SJCRH30 (cell line): ENCODE measurements around the gene TAS2R42. TPM values are rescaled to one million over a fixed set of nuclear protein-coding genes. Genes with fewer than 3 reads are reported as not detected.

ENCODE experiments used
- DNase-seq, 2 experiments: peaks; one replicate each; pipeline ENCODE4 v3.0.0-alpha.2; 2015 to 2020
- H3K27ac ChIP-seq: fragments of 250-450 bp; sonication (Bioruptor Pico); 2 replicates; pipeline ENCODE4 v1.5.1; 2020; ENCODE audit warnings: mild to moderate bottlenecking, moderate library complexity
- H3K27me3 ChIP-seq: fragments of 250-450 bp; sonication (Bioruptor Pico); 2 replicates; pipeline ENCODE4 v1.5.1; 2020; ENCODE audit warnings: mild to moderate bottlenecking, moderate library complexity
- H3K36me3 ChIP-seq: fragments of 250-450 bp; sonication (Bioruptor Pico); 2 replicates; pipeline ENCODE4 v1.5.1; 2020; ENCODE audit warnings: mild to moderate bottlenecking, moderate library complexity
- H3K4me1 ChIP-seq: fragments of 250-450 bp; sonication (Bioruptor Pico); 2 replicates; pipeline ENCODE4 v1.5.1; 2020; ENCODE audit warnings: mild to moderate bottlenecking, moderate library complexity
- H3K4me3 ChIP-seq: fragments of 250-450 bp; sonication (Bioruptor Pico); 2 replicates; pipeline ENCODE4 v1.5.1; 2020; ENCODE audit warnings: mild to moderate bottlenecking, moderate library complexity
- H3K9me3 ChIP-seq: fragments of 250-450 bp; sonication (Bioruptor Pico); replicated peaks from 2 replicates; pipeline ENCODE4 v1.5.1; 2020; ENCODE audit warnings: mild to moderate bottlenecking, moderate library complexity
- total RNA-seq: library from RNA; depleted of rRNA; stranded (reverse); fragments of >200 nt; shearing (Covaris generic); gene quantifications from 2 replicates; pipeline ENCODE4 v1.2.3, GENCODE V29; 2014; rRNA removed

The TAS2R42 gene, protein sequence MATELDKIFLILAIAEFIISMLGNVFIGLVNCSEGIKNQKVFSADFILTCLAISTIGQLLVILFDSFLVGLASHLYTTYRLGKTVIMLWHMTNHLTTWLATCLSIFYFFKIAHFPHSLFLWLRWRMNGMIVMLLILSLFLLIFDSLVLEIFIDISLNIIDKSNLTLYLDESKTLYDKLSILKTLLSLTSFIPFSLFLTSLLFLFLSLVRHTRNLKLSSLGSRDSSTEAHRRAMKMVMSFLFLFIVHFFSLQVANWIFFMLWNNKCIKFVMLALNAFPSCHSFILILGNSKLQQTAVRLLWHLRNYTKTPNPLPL
- not detected in 2 replicates for total RNA-seq

DNA sequence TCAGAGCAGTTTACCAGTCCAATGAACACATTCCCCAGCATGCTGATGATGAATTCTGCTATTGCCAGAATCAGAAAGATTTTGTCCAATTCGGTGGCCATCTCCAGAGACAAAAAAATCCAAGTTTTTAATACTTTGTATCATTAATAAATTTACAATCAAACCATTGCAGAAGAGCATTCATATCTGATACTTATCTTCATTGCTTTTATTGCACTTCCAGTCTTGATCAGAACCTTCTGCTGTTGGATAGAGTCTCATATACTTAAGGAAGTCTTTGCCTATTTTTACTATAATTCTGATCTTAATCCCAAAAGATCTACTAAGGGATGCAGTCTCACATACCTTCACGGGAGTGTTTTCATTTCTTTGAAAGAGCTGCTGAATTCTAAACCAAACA is at the start of gene TAS2R42:
TAS2R42 (minus strand) TSS at position 101 of the 400 bp plus-strand sequence; CDS start at position 101, 0 bp downstream.
- no peak within 1 kb of the TSS for H3K4me3 ChIP-seq
- H3K27ac ChIP-seq = no peak within 1 kb of the TSS
- DNase-seq = no peak
- H3K9me3 ChIP-seq = no peaks in the 10 kb centered on the region
- H3K4me1 ChIP-seq = no peaks in the 10 kb centered on the region
- H3K27me3 ChIP-seq = no peaks in the 10 kb centered on the region; the same call in 1 of the 2 replicates
- no peaks in the 10 kb centered on the region for H3K36me3 ChIP-seq

DNA sequence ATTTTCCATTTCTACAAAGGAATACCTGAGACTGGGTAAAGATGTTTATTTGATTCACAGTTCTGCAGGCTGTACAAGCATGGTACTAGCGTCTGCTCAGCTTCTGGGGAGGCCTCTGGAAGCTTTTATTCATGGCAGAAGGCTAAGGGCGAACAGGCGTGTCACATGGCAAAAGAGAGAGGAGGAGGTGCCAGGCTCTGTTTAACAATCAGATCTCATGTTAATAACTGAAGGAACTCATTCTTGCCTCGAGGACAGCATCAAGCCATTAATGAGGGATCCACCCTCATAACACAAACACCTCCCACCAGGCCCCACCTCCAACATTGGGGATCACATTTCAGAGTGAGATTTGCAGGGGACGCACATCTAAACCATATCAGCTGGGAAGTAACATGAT is 46.8 kb upstream of the TAS2R42 start:
- Histone ChIP-seq H3K27ac (no peak overlapping the region), H3K4me1 (no peaks in the 10 kb centered on the region), H3K27me3 (no peaks in the 10 kb centered on the region), H3K9me3 (no peaks in the 10 kb centered on the region), H3K4me3 (no peak overlapping the region), H3K36me3 (no peaks in the 10 kb centered on the region)
- no peak for DNase-seq

DNA sequence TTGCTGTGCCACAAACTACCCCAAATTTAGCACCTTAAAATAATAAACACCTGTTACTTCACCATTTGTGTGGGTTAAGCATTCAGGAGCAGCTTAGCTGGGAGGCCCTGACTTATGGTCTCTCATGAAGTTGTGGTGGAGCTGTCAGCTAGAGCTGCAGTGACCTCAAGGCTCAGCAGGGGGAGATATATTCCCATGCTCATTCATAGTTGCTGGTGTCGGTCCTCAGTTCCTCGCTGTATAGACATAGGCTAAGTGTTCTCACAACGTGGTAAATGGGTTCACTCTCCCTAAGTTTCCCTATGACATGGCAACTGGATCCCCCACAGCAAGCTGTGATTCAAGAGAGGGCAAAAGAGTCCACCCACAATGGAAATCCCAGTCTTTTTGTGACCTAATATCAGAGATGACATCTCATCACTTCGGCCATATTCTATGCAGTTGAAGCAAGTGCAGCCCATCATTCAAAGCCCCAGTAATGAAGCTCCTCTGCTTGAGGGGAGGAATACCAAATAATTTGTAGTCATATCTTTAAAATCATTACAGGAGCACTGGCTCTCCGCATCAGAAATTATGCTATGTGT is 41.7 kb upstream of the TAS2R42 start:
- peak; percentile 36 to 60 for DNase-seq
- no peak overlapping the region for H3K27ac ChIP-seq
- no peaks in the 10 kb centered on the region for H3K9me3 ChIP-seq
- no peaks in the 10 kb centered on the region for H3K4me1 ChIP-seq
- no peaks in the 10 kb centered on the region for H3K36me3 ChIP-seq
- H3K27me3 ChIP-seq = no peaks in the 10 kb centered on the region
- no peak overlapping the region for H3K4me3 ChIP-seq

DNA sequence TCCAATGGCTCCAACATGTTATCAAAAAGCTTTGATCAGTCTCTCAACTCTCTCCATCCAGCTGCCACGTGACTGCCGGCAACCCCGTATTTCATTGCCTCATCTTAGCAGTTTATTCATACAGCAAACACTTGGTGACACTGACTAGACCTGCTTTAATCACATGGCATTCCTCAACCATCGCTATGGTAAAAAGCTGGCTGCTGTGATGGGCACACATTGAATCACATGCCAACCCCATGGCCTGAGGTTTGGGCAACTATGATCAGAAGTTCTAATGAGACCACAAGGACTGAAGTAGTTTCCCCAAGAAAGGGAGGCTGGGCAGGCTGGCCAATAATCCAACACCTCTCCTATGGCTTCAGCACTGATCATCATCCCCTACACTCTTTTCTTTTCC is 40.6 kb upstream of the TAS2R42 start:
- no peak for DNase-seq
- no peak overlapping the region for H3K4me3 ChIP-seq
- no peak overlapping the region for H3K27ac ChIP-seq
- H3K9me3 ChIP-seq = no peaks in the 10 kb centered on the region
- H3K27me3 ChIP-seq = no peaks in the 10 kb centered on the region
- H3K36me3 ChIP-seq = no peaks in the 10 kb centered on the region
- no peaks in the 10 kb centered on the region for H3K4me1 ChIP-seq

DNA sequence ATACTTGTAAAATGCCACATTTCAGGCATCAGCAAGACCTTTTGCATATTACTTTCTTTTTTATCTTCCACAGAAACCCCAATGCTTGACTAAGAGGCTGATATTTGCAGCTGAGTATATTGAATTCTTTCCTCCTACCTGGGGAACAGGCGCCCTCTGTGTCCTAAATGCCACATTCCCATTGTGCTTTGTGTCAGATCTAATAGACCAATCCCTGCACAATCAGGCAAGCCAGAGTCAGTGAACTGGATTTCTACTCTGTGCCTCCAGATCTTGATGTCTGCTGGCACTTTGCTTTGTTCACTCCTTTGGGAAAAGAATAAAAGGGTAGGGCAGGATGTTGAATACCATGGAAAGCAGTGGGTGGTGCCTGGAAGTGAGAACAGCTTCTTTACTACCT is 22.4 kb upstream of the TAS2R42 start:
- H3K9me3 ChIP-seq = no peaks in the 10 kb centered on the region
- no peaks in the 10 kb centered on the region for H3K36me3 ChIP-seq
- DNase-seq = no peak
- no peaks in the 10 kb centered on the region for H3K27me3 ChIP-seq
- H3K27ac ChIP-seq = no peak overlapping the region
- no peaks in the 10 kb centered on the region for H3K4me1 ChIP-seq
- H3K4me3 ChIP-seq = no peak overlapping the region

DNA sequence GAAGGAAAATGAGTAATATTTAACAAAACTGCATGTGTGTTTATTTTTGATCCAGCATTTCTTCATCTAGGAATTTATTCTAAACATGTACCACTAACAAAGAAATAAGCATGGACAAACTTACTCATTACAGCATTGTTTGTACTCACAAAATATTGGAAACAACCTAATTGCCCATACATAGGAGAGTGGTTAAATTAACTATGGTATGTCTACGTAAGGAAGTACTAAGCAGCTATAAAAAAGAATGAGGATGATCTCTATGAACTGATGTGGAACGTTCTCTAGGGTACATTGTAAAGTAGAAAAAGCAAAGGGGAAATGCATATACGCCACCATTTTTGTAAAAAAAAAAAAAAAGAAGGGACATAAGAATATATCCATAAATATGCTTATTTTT is 17.4 kb upstream of the TAS2R42 start:
- H3K4me3 ChIP-seq = no peak overlapping the region
- no peaks in the 10 kb centered on the region for H3K9me3 ChIP-seq
- H3K27ac ChIP-seq = no peak overlapping the region
- no peaks in the 10 kb centered on the region for H3K27me3 ChIP-seq
- DNase-seq = no peak
- no peaks in the 10 kb centered on the region for H3K36me3 ChIP-seq
- no peaks in the 10 kb centered on the region for H3K4me1 ChIP-seq

DNA sequence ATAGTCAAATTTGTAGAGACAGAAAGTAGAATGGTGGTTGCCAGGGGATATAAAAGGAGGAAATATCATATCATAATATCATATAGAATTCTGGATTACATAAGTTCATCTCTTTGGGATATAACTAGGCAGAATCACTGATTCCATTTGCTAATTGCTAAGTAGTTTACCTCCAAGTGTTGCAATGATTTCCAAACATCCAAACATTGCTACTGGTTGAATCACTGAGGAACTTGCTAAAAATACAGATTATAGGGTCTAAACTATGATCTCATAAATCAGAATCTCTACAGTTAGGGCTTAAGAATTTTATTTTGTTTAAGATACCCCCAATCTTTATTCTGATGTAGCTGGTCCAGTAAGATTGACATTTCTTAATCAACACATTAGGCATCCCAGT is 16.1 kb upstream of the TAS2R42 start:
- Histone ChIP-seq H3K4me3 (no peak overlapping the region), H3K27me3 (no peaks in the 10 kb centered on the region), H3K4me1 (no peaks in the 10 kb centered on the region), H3K9me3 (no peaks in the 10 kb centered on the region), H3K27ac (no peak overlapping the region), H3K36me3 (no peaks in the 10 kb centered on the region)
- DNase-seq = no peak

DNA sequence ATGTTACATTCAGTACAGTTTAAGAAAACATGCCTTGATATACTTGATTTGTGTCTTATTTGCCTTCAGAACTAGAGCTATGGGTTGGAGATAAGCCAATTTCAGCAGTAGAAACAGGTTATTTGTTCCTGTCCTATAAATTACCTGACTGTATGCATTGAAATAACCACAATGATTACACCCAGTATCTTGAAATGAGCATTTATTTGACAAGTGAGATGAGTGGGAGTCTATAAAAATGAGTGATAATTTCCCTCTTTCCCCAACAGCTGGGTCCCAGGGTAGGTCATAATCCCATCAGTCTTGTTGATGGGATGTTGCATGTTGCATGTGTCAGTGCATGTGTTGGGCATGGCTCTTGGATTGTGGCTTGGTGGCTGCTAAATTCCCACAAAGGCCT is 3.7 kb downstream of the TAS2R42 start:
- no peak overlapping the region for H3K27ac ChIP-seq
- no peak overlapping the region for H3K4me3 ChIP-seq
- H3K4me1 ChIP-seq = no peaks in the 10 kb centered on the region
- H3K27me3 ChIP-seq = no peaks in the 10 kb centered on the region
- H3K36me3 ChIP-seq = no peaks in the 10 kb centered on the region
- DNase-seq = no peak
- H3K9me3 ChIP-seq = no peaks in the 10 kb centered on the region

DNA sequence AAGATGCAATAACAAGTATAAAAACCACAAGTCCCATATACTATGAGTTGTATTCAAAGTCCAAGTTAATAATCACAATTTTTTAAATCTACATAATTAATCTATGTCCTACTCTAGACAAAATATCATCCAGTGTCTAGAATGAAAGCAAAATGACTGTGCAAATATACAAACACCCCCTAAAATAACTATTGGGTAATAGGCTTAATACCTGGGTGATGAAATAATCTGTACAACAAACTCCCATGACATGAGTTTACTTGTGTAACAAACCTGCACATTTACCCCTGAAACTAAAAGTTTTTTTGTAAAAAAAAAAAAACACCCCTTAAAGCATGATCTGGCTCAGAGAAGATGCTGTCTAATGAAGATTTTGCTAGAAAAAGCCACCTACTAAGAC is 4.2 kb downstream of the TAS2R42 start:
- Histone ChIP-seq H3K9me3 (no peaks in the 10 kb centered on the region), H3K4me1 (no peaks in the 10 kb centered on the region), H3K27me3 (no peaks in the 10 kb centered on the region), H3K4me3 (no peak overlapping the region), H3K27ac (no peak overlapping the region), H3K36me3 (no peaks in the 10 kb centered on the region)
- no peak for DNase-seq

DNA sequence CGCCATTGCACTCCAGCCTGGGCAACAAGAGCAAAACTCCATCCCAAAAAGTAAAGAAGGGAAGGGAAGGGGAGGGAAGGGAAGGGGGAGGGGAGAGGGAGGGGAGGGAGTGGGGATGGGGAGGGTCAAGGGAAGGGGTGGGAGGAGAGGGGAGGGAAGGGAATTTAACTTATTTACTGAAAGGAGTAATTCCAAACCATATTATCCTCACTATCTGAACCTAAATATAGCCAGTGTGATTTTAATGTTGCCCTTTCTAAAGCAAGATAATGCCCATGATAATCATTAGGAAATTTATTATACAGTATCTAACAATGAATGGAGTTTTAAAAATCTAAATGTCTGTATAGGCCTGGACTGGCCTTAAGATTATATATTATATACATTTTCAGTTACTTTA is 8.5 kb downstream of the TAS2R42 start:
- Histone ChIP-seq H3K4me1 (no peaks in the 10 kb centered on the region), H3K9me3 (no peaks in the 10 kb centered on the region), H3K27ac (no peak overlapping the region), H3K27me3 (no peaks in the 10 kb centered on the region), H3K36me3 (no peaks in the 10 kb centered on the region), H3K4me3 (no peak overlapping the region)
- no peak for DNase-seq

DNA sequence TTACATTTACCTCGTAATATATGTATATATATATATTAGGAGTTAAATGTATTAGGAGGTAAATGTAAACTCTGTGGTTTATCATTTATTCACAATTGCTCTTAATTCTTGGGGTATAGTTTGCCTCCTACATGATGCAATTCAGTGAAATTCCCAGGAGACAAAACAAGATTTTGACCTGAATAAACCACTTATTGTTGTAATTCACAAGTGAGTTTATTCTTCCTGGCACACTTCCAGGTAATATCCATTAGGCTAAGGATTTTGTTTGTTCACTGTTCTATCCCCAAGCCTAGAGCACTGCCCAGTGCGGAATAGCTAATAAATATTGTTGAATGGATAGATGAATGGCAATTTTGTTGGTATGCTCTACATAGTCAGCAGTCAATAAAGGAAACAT is 12.7 kb downstream of the TAS2R42 start:
- Histone ChIP-seq H3K36me3 (peaks cover 8% of the 10 kb centered on the region; the same call in 1 of the 2 replicates), H3K4me1 (no peaks in the 10 kb centered on the region), H3K4me3 (no peak overlapping the region), H3K9me3 (no peaks in the 10 kb centered on the region), H3K27ac (no peak overlapping the region), H3K27me3 (no peaks in the 10 kb centered on the region)
- DNase-seq = peak in 1 of 2 experiments; percentile 13

DNA sequence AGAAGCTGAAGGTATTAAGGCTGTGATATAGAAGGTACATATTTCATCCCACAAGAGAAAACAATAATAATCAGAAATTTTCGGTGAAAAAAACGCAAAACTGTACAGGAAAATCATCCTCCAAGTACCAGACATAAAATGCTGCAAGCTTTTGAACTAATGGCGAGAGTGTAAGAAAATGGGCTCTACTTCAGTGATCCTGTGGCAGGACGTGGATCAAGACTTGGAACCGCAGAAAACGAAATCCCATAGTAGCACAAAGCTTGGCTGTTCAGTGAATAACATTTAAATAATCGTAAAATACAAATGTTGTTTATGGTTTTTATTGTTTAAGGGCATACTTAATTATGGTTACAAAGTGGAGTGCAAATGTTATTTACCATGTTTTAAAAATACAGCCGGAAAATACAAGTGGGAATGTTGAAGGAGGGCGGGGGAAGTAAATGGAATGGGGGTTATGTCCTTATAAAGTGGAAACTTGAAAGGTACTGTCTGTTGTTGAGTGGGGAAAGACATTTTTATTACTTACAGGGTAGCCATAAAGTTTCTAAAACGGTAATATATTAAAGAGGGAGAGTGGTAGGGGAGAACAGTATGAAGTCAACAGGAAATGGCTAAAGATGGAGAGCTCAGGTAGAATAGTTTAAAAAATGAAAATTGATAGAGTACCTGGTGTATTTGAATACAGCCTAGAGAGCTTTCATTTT is 14.6 kb downstream of the TAS2R42 start:
- Histone ChIP-seq H3K9me3 (no peaks in the 10 kb centered on the region), H3K4me1 (no peaks in the 10 kb centered on the region), H3K36me3 (peaks cover 11% of the 10 kb centered on the region), H3K27me3 (no peaks in the 10 kb centered on the region), H3K27ac (peak overlapping the region; percentile 99), H3K4me3 (peak overlapping the region; percentile 98)
- peak; percentile 16 to 56 for DNase-seq

DNA sequence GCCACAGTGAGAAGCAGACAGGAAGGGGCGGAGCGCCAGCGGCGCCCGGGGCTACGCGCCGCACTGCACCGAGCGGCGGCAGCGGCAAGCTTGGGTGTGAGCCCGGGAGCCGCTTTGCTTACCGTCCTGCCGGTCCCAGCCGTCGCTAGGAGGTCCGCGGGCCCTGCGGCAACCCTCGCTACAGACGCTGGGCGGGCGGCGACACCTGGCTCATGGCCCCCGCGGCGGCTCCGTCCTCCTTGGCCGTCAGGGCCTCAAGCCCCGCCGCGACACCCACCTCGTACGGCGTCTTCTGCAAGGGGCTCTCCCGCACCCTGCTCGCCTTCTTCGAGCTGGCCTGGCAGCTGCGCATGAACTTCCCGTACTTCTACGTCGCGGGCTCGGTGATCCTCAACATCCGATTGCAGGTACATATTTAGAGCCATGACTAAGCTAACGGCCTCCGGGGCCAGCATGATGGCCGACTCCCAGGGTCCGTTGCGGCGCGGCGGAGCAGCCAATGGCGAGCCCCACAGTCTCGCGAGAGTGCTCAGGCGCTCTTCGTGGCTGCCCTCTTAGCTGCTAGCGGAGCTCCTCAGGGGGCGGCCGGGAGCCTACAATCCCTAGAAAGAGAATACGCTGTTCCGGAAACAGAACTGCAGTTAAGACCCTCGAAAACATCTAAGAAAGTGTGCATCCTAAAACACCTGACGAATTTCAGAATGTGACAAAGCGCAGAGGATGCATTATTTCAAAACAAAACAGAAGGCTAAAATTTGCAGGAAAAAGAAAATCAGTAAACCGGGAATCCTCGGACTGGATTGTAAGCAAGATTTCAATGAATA is 15.4 kb downstream of the TAS2R42 start, which contains the start of gene SMIM10L1:
SMIM10L1 (plus strand) TSS at position 50 of the 824 bp plus-strand sequence; CDS start at position 213, 163 bp downstream.
- H3K27me3 ChIP-seq = no peaks in the 10 kb centered on the region
- H3K27ac ChIP-seq = peak within 1 kb of the TSS; percentile 99
- H3K9me3 ChIP-seq = no peaks in the 10 kb centered on the region
- peaks cover 14% of the 10 kb centered on the region for H3K36me3 ChIP-seq
- DNase-seq = peak; percentile 93 to 96
- H3K4me1 ChIP-seq = no peaks in the 10 kb centered on the region
- peak within 1 kb of the TSS; percentile 98 for H3K4me3 ChIP-seq

DNA sequence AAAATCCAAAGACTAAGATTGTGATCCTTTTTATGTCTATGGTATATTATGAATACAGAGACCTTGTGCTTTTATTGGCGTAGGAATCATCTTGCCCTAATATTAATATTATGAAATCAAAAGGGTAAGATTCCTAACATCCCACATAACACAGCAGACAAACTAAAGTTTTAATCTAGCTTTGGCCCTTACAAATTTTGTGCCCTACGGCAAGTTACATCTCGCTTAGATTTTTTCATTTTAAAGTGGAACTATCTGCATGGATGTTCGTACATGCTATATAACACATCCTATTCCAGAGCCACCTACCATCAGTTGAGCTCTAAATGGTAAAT is 16.0 kb downstream of the TAS2R42 start:
- H3K27me3 ChIP-seq = no peaks in the 10 kb centered on the region
- peak overlapping the region; percentile 99 for H3K27ac ChIP-seq
- no peaks in the 10 kb centered on the region for H3K9me3 ChIP-seq
- H3K4me3 ChIP-seq = peak overlapping the region; percentile 98
- no peak for DNase-seq
- H3K4me1 ChIP-seq = no peaks in the 10 kb centered on the region
- peaks cover 19% of the 10 kb centered on the region for H3K36me3 ChIP-seq

DNA sequence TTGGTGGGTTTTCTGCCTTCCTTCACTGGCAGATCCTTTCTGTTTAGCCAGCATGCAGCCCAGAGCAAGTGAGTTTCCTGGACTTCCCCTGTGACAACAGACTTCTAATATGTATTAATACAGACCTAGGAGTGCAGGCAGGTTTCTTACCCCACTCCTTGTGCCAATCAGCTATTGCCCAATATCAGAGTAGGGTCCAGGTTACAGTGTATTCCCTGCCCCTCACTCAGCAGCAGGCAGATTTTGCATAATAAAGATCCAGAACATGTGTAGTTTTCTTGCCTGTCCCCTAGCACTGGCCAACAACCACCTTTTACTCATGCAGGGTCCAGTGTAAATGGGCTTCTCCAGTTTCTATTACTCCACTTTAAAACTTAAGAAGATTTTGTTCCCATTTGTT is 20.4 kb downstream of the TAS2R42 start:
- H3K27ac ChIP-seq = no peak overlapping the region

More for the DNA sequence above, 20.4 kb downstream of the TAS2R42 start:
- DNase-seq = no peak
- no peaks in the 10 kb centered on the region for H3K9me3 ChIP-seq
- peaks cover 33% of the 10 kb centered on the region for H3K36me3 ChIP-seq
- H3K4me3 ChIP-seq = no peak overlapping the region
- H3K4me1 ChIP-seq = no peaks in the 10 kb centered on the region
- no peaks in the 10 kb centered on the region for H3K27me3 ChIP-seq
